GM12891 (cell line): ENCODE data around the gene ALKBH2.

Experiments used
- PAX5 ChIP-seq: IDR thresholded peaks from 2 replicates; pipeline ENCODE4 v1.6.1; 2011; ENCODE audit warnings: low read length, moderate library complexity, mild to moderate bottlenecking; ENCODE audit not compliant: insufficient read depth, severe bottlenecking
- POLR2A ChIP-seq: IDR thresholded peaks from 2 replicates; pipeline ENCODE4 v1.6.1; 2011; ENCODE audit warnings: low read depth, low read length, control low read depth
- POLR2AphosphoS5 ChIP-seq: IDR thresholded peaks from 2 replicates; pipeline ENCODE4 v1.6.1; 2011; ENCODE audit warnings: low read depth, low read length, control low read depth
- POU2F2 ChIP-seq: IDR thresholded peaks from 2 replicates; pipeline ENCODE4 v1.6.1; 2011; ENCODE audit warnings: low read depth, mild to moderate bottlenecking, control low read depth, low read length, moderate library complexity
- SPI1 ChIP-seq: IDR thresholded peaks from 2 replicates; pipeline ENCODE4 v1.6.1; 2011; ENCODE audit warnings: low read depth, low read length, control low read depth
- TAF1 ChIP-seq: IDR thresholded peaks from 2 replicates; pipeline ENCODE4 v1.6.1; 2011; ENCODE audit warnings: low read depth, low read length, control low read depth

GRCh38 chr12:109113661-109114321 lies 20.5 kb upstream of the ALKBH2 start:
- TF ChIP-seq POLR2AphosphoS5, result no peak
- TF ChIP-seq POLR2A, result no peak
- no peak for TF ChIP-seq PAX5
- no peak for TF ChIP-seq TAF1
- TF ChIP-seq SPI1, result no peak
- TF ChIP-seq POU2F2, result no peak
